HepG2 (cell line): ENCODE data around the gene SEMA3B. TPM values are rescaled to one million over a fixed set of nuclear protein-coding genes. Genes with fewer than 3 reads are reported as not detected.

ENCODE experiments used
- GPN1 ChIP-seq: sonication (generic); formaldehyde crosslinking; IDR thresholded peaks from 2 replicates; pipeline ENCODE4 v1.5.1; 2020; ENCODE audit warnings: missing genetic modification reagents, borderline replicate concordance
- HNRNPL ChIP-seq: fragments of 200-400 bp; formaldehyde crosslinking; IDR thresholded peaks from 2 replicates; pipeline ENCODE4 v1.6.1; 2017; ENCODE audit warnings: mild to moderate bottlenecking, low read depth, low read length
- KDM6A ChIP-seq: IDR thresholded peaks from 2 replicates; pipeline ENCODE4 v1.6.1; 2016; ENCODE audit warnings: low read depth
- RXRB ChIP-seq: IDR thresholded peaks from 2 replicates; pipeline ENCODE4 v1.6.1; 2016; ENCODE audit warnings: borderline replicate concordance, missing genetic modification reagents, missing compliant biosample characterization
- SMAD9 ChIP-seq: sonication (generic); formaldehyde crosslinking; IDR thresholded peaks from 2 replicates; pipeline ENCODE4 v1.5.1; 2020; ENCODE audit warnings: mild to moderate bottlenecking, missing genetic modification reagents
- ZNF230 ChIP-seq: sonication (generic); formaldehyde crosslinking; IDR thresholded peaks from 2 replicates; pipeline ENCODE4 v1.4.0; 2020; ENCODE audit warnings: mild to moderate bottlenecking, missing genetic modification reagents
- ZNF451 ChIP-seq: sonication (generic); formaldehyde crosslinking; IDR thresholded peaks from 2 replicates; pipeline ENCODE4 v1.5.0; 2020; ENCODE audit warnings: mild to moderate bottlenecking, missing genetic modification reagents
- ZNF891 ChIP-seq: sonication (generic); formaldehyde crosslinking; IDR thresholded peaks from 2 replicates; pipeline ENCODE4 v1.5.0; 2020; ENCODE audit warnings: mild to moderate bottlenecking, missing genetic modification reagents
- polyA plus RNA-seq, 8 experiments: library from polyadenylated mRNA; depleted of rRNA in 3 of 8; stranded (reverse) in 7 of 8; unstranded in 1 of 8; fragments of >200 nt; fragmentation: Illumina TruSeq in 4 of 8; extraction: Trizol in 4 of 8; gene quantifications; 2 replicates each; pipeline versions ENCODE4 v1.2.1 to v1.2.3, GENCODE V29; 2011 to 2016; ENCODE audit warnings: low read depth in 4 of 8, missing spikeins in 1 of 8, mixed read lengths in 1 of 8; ENCODE audit not compliant: insufficient read depth in 1 of 8
- total RNA-seq, 5 experiments: library from RNA; depleted of rRNA; stranded (reverse); fragments of >200 nt; fragmentation: Illumina TruSeq; extraction: Trizol; gene quantifications; 2 replicates each; pipeline ENCODE4 v1.2.3, GENCODE V29; 2016; ENCODE audit warnings: low read depth in 1 of 5
- TF ChIP-seq, protein P1 (sequence below): sonication (generic); formaldehyde crosslinking; IDR thresholded peaks from 2 replicates; pipeline ENCODE4 v1.4.0; 2020; ENCODE audit warnings: mild to moderate bottlenecking, low read depth, missing genetic modification reagents
- TF ChIP-seq, protein P2 (sequence below): sonication (generic); formaldehyde crosslinking; IDR thresholded peaks from 2 replicates; pipeline ENCODE4 v1.5.0; 2020; ENCODE audit warnings: mild to moderate bottlenecking, low read depth, missing genetic modification reagents, borderline replicate concordance
- TF ChIP-seq, protein P3 (sequence below): sonication (generic); formaldehyde crosslinking; conservative IDR thresholded peaks from 2 replicates; pipeline ENCODE4 v1.8.0; 2022; ENCODE audit warnings: mild to moderate bottlenecking, moderate library complexity, missing genetic modification reagents
- TF ChIP-seq, protein P4 (sequence below): sonication (generic); formaldehyde crosslinking; IDR thresholded peaks from 2 replicates; pipeline ENCODE4 v1.4.0; 2020; ENCODE audit warnings: missing genetic modification reagents
- TF ChIP-seq, protein P5 (sequence below): sonication (generic); formaldehyde crosslinking; IDR thresholded peaks from 2 replicates; pipeline ENCODE4 v1.8.0; 2022; ENCODE audit warnings: mild to moderate bottlenecking, missing genetic modification reagents, moderate library complexity
- TF ChIP-seq, protein P6 (sequence below): IDR thresholded peaks from 2 replicates; pipeline ENCODE4 v1.6.1; 2016; ENCODE audit warnings: missing compliant biosample characterization, missing genetic modification reagents, borderline replicate concordance
- TF ChIP-seq, protein P7 (sequence below): sonication (generic); formaldehyde crosslinking; IDR thresholded peaks from 2 replicates; pipeline ENCODE4 v1.9.0; 2021; ENCODE audit warnings: missing genetic modification reagents, mild to moderate bottlenecking, borderline replicate concordance
- TF ChIP-seq, protein P8 (sequence below): sonication (generic); formaldehyde crosslinking; IDR thresholded peaks from 2 replicates; pipeline ENCODE4 v1.8.0; 2022; ENCODE audit warnings: mild to moderate bottlenecking, missing genetic modification reagents, borderline replicate concordance

Gene SEMA3B
- total and polyA plus RNA-seq, 2 of the 13 experiments (the other 11 are each of a cell fraction or from before 2014, with no cell fraction given): 93.2 to 158 TPM

DNA sequence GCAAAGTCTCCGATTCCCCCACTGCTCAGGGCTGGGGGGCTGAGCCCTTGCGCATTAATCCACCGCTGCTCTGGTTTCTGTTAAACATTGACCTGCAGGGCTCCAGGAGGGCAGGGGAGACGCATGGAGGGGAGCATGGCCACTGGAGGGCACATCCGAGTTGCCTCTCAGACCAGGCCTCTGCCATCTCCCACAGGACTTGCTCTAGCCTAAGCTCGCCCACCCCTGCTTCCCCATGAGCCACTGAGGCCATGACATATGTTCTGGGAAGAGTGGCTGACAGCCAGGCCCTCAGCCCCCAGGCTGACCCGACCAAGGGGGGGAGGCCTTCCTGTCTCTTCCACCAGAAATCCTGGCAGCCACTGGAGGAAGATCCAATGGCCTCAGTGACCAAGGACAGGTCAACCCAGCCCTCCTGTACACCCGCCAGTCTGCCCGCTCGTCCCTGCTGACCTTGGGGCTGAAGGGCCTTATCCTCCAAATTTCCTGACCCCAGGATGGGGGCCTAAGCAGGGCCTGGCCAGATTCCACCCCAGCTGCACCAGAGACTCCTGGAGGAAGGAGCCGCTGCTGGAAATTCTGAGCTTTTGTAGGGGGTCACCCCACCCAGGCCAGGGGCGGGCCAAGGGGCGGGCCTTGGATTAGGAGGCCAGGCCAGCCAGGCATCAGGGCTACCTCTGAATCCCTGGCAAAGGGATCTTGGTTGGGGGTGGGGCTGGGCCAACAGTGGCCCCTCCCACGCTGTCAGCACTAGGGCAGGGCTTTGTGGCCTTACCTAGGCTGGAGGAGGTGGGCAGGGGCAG is 34.3 kb downstream of the SEMA3B start, which contains the start of gene HYAL1 (continued):
- TF ChIP-seq RXRB: peak; percentile 34; the same call in 1 of the 2 replicates
- TF ChIP-seq SMAD9: no peak
- TF ChIP-seq, protein P1, sequence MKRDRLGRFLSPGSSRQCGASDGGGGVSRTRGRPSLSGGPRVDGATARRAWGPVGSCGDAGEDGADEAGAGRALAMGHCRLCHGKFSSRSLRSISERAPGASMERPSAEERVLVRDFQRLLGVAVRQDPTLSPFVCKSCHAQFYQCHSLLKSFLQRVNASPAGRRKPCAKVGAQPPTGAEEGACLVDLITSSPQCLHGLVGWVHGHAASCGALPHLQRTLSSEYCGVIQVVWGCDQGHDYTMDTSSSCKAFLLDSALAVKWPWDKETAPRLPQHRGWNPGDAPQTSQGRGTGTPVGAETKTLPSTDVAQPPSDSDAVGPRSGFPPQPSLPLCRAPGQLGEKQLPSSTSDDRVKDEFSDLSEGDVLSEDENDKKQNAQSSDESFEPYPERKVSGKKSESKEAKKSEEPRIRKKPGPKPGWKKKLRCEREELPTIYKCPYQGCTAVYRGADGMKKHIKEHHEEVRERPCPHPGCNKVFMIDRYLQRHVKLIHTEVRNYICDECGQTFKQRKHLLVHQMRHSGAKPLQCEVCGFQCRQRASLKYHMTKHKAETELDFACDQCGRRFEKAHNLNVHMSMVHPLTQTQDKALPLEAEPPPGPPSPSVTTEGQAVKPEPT: no peak
- peak; percentile 72; the same call in 1 of the 2 replicates for TF ChIP-seq ZNF230 (CRISPR knock-in tag)
- TF ChIP-seq KDM6A: 0 out of 2 replicates have a peak, but pooled peaks have one; percentile 15
- TF ChIP-seq ZNF891 (CRISPR knock-in tag): no peak
- TF ChIP-seq, protein P2, sequence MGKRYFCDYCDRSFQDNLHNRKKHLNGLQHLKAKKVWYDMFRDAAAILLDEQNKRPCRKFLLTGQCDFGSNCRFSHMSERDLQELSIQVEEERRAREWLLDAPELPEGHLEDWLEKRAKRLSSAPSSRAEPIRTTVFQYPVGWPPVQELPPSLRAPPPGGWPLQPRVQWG: no peak
- TF ChIP-seq, protein P3, sequence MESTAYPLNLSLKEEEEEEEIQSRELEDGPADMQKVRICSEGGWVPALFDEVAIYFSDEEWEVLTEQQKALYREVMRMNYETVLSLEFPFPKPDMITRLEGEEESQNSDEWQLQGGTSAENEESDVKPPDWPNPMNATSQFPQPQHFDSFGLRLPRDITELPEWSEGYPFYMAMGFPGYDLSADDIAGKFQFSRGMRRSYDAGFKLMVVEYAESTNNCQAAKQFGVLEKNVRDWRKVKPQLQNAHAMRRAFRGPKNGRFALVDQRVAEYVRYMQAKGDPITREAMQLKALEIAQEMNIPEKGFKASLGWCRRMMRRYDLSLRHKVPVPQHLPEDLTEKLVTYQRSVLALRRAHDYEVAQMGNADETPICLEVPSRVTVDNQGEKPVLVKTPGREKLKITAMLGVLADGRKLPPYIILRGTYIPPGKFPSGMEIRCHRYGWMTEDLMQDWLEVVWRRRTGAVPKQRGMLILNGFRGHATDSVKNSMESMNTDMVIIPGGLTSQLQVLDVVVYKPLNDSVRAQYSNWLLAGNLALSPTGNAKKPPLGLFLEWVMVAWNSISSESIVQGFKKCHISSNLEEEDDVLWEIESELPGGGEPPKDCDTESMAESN (CRISPR knock-in tag): peak; percentile 50; the same call in 1 of the 2 replicates
- peak; percentile 78; the same call in 1 of the 2 replicates for TF ChIP-seq HNRNPL
- no peak for TF ChIP-seq ZNF451
- TF ChIP-seq, protein P4, sequence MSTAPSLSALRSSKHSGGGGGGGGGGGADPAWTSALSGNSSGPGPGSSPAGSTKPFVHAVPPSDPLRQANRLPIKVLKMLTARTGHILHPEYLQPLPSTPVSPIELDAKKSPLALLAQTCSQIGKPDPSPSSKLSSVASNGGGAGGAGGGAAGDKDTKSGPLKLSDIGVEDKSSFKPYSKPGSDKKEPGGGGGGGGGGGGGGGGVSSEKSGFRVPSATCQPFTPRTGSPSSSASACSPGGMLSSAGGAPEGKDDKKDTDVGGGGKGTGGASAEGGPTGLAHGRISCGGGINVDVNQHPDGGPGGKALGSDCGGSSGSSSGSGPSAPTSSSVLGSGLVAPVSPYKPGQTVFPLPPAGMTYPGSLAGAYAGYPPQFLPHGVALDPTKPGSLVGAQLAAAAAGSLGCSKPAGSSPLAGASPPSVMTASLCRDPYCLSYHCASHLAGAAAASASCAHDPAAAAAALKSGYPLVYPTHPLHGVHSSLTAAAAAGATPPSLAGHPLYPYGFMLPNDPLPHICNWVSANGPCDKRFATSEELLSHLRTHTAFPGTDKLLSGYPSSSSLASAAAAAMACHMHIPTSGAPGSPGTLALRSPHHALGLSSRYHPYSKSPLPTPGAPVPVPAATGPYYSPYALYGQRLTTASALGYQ: peak; percentile 49
- TF ChIP-seq, protein P5, sequence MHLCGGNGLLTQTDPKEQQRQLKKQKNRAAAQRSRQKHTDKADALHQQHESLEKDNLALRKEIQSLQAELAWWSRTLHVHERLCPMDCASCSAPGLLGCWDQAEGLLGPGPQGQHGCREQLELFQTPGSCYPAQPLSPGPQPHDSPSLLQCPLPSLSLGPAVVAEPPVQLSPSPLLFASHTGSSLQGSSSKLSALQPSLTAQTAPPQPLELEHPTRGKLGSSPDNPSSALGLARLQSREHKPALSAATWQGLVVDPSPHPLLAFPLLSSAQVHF (CRISPR knock-in tag): no peak
- TF ChIP-seq GPN1 (CRISPR knock-in tag): peak; percentile 62; the same call in 1 of the 2 replicates
- TF ChIP-seq, protein P6, sequence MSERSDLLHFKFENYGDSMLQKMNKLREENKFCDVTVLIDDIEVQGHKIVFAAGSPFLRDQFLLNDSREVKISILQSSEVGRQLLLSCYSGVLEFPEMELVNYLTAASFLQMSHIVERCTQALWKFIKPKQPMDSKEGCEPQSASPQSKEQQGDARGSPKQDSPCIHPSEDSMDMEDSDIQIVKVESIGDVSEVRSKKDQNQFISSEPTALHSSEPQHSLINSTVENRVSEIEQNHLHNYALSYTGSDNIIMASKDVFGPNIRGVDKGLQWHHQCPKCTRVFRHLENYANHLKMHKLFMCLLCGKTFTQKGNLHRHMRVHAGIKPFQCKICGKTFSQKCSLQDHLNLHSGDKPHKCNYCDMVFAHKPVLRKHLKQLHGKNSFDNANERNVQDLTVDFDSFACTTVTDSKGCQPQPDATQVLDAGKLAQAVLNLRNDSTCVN (CRISPR knock-in tag): no peak
- TF ChIP-seq, protein P7, sequence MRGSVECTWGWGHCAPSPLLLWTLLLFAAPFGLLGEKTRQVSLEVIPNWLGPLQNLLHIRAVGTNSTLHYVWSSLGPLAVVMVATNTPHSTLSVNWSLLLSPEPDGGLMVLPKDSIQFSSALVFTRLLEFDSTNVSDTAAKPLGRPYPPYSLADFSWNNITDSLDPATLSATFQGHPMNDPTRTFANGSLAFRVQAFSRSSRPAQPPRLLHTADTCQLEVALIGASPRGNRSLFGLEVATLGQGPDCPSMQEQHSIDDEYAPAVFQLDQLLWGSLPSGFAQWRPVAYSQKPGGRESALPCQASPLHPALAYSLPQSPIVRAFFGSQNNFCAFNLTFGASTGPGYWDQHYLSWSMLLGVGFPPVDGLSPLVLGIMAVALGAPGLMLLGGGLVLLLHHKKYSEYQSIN (CRISPR knock-in tag): no peak
- TF ChIP-seq, protein P8, sequence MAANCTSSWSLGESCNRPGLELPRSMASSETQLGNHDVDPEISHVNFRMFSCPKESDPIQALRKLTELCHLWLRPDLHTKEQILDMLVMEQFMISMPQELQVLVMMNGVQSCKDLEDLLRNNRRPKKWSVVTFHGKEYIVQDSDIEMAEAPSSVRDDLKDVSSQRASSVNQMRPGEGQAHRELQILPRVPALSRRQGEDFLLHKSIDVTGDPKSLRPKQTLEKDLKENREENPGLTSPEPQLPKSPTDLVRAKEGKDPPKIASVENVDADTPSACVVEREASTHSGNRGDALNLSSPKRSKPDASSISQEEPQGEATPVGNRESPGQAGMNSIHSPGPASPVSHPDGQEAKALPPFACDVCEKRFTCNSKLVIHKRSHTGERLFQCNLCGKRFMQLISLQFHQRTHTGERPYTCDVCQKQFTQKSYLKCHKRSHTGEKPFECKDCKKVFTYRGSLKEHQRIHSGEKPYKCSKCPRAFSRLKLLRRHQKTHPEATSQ (CRISPR knock-in tag): peak; percentile 85; the same call in 1 of the 2 replicates
